ENCODE results near the gene ANKRD20A1. TPM values are rescaled to one million over a fixed set of nuclear protein-coding genes. Genes with fewer than 3 reads are reported as not detected.
"Not testable (repeated sequence)": the region's sequence is repeated elsewhere in the genome, so short reads cannot be mapped to it uniquely, and the experiment has no call there.

Gene ANKRD20A1
- total RNA-seq (2014; rRNA removed; shearing (Covaris generic)), result not detected in 2 replicates

- DNase-seq (ENCODE audit: low read depth), result peak; percentile 7
These were observed at the start of gene ANKRD20A1 for GRCh38 chr9:67858871-67859270. Gene ANKRD20A1 (plus strand): TSS chr9:67858931. CDS start chr9:67859427, 496 bp downstream.

GRCh38 chr9:67832088-67832487 lies 26.6 kb upstream of the ANKRD20A1 start:
- DNase-seq (ENCODE audit: low read depth), result not testable (repeated sequence)

All from RPMI7951 (cell line).